OCI-LY1 (cell line): ENCODE results near the gene RAPGEF5.

ENCODE experiments used
- CTCF ChIP-seq: fragments of 200-600 bp; sonication (generic), shearing (Covaris generic); IDR thresholded peaks from 2 replicates; pipeline ENCODE4 v1.5.1; 2017; ENCODE audit warnings: mild to moderate bottlenecking, antibody characterized with exemption, low read length, moderate library complexity, mixed read lengths
- EZH2 ChIP-seq: fragments of 200-600 bp; sonication (generic), shearing (Covaris generic); IDR thresholded peaks from 2 replicates; pipeline ENCODE4 v1.8.0; 2017; ENCODE audit warnings: borderline replicate concordance, mixed run types, mild to moderate bottlenecking, antibody characterized with exemption, low read length, moderate library complexity, mixed read lengths

DNA sequence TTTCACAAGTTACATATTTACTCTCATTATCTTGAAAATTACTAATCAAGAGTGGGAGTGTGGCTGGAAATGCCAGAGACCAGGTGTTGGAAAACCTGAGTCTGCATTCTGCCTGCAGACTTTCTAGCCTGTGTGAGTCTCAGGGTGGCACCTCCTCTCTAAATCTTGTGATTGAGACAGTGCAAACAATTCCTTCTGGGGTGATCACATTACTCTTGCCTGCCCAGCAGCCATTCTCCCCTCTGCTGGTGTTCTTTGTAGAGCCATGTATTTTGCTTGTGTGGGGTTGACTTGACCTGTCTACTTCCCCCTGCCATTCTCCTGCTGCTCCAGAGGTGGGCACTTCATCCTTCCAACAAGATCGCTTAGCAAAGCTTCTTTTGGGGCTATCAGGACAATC is 101.1 kb downstream of the RAPGEF5 start:
- no peak for TF ChIP-seq CTCF
- no peak for TF ChIP-seq EZH2
